Activated CD8-positive, alpha-beta T cell treated with anti-CD3 and anti-CD28 coated beads, Interleukin-2, amount 10 ng/mL, durations not matched to agents 7 days and 5 days (primary cell): ENCODE measurements around the gene SLC27A5. TPM values are rescaled to one million over a fixed set of nuclear protein-coding genes. Genes with fewer than 3 reads are reported as not detected.
A peak's percentile ranks its signal among the peaks of the same experiment; 100 is the strongest.
"Not testable (repeated sequence)": the region's sequence is repeated elsewhere in the genome, so short reads cannot be mapped to it uniquely, and the experiment has no call there.

Experiments
- ATAC-seq: fragments of 150-1000 bp; cut with Tn5 transposase; one replicate; pipeline ENCODE4 v1.10.0; 2021; ENCODE audit warnings: moderate library complexity
- CTCF ChIA-PET: fragments of 350-600 bp; sonication (Branson Sonifier 250); formaldehyde crosslinking; loops from one replicate; lab custom pipeline; 2021; ENCODE audit warnings: antibody characterized with exemption; lab: Charles Lee
- POLR2A ChIA-PET: fragments of 350-600 bp; sonication (Branson Sonifier 250); formaldehyde crosslinking; loops from one replicate; lab custom pipeline; 2021; ENCODE audit warnings: antibody characterized with exemption; lab: Charles Lee
- DNase-seq: peaks from one replicate; pipeline ENCODE4 v3.0.0-alpha.2; 2020
- H3K27ac Mint-ChIP-seq: one replicate; pipeline ENCODE4 v1.8.0; 2021; ENCODE audit warnings: mild to moderate bottlenecking, mixed read lengths
- H3K27me3 Mint-ChIP-seq: one replicate; pipeline ENCODE4 v1.8.0; 2021; ENCODE audit warnings: low read depth, mixed read lengths
- H3K36me3 Mint-ChIP-seq: one replicate; pipeline ENCODE4 v1.8.0; 2021; ENCODE audit warnings: low read depth, mixed read lengths
- H3K4me1 Mint-ChIP-seq: one replicate; pipeline ENCODE4 v1.8.0; 2021; ENCODE audit warnings: low read depth, mixed read lengths
- H3K4me3 Mint-ChIP-seq: one replicate; pipeline ENCODE4 v1.8.0; 2021; ENCODE audit warnings: mild to moderate bottlenecking, mixed read lengths
- H3K9me3 Mint-ChIP-seq: one replicate; pipeline ENCODE4 v1.8.0; 2022; ENCODE audit warnings: mixed read lengths; ENCODE audit not compliant: insufficient read depth
- total RNA-seq, 2 experiments: library from RNA; stranded (reverse); gene quantifications; one replicate each; pipeline ENCODE4 v1.2.3, GENCODE V29; 2021

SLC27A5 gene
- total RNA-seq, 2 experiments from 2014 or later: 12.2 to 14.4 TPM

DNA sequence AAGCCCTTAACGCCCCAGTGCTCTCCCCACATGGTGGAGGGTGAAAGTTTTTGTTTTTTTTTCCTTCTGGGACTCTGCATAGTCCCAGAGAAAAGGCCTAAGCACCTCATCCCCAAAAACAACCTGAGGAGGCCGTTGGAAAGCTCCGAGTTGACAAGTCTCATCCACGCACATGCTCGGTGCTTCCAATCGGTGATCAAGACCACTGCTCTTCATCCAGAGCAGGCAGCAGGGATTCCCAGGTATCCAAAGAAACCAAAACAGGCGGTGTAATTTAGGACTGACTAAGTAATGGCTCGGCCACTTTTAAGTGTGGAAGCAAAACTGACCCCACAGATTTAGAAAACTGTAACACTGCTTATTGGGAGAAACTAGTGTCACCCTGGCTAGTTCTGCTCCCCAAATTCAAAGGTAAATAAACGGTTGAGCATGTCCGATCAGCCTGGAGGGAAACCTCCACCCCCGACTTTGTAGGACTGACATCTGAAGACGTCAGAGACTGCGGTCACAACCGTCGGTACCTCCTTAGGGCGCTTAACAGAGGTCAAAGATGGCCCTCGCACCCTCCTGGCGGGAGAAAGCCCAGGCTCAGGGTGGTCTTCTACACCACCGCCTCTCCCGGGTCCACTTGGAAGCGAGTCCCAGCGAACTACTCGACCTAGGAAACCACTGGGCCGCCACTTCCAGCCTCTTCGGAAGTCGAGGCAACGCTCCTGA lies 36.6 kb downstream of the SLC27A5 start:
- Mint-ChIP-seq H3K36me3 (peaks cover 23% of the 10 kb centered on the region), H3K4me3 (peak overlapping the region; percentile 91), H3K27me3 (no peaks in the 10 kb centered on the region), H3K27ac (peak overlapping the region; percentile 100), H3K9me3 (no peaks in the 10 kb centered on the region), H3K4me1 (peaks cover 26% of the 10 kb centered on the region)
- ChIA-PET CTCF (interaction anchor here (0.7 to 3.7 kb wide), 3 partner anchors 38 to 106 kb away, joined by 3 to 12 read pairs (median 11); partner anchors contain the start of gene ZBTB45), POLR2A (interaction anchor here (0.6 to 1.7 kb wide), 3 partner anchors 39 to 292 kb away, joined by 3 to 5 read pairs (median 3); partner anchors contain the start of genes ZBTB45 and ZNF274)
- no peak for DNase-seq
- ATAC-seq: peak; percentile 17

DNA sequence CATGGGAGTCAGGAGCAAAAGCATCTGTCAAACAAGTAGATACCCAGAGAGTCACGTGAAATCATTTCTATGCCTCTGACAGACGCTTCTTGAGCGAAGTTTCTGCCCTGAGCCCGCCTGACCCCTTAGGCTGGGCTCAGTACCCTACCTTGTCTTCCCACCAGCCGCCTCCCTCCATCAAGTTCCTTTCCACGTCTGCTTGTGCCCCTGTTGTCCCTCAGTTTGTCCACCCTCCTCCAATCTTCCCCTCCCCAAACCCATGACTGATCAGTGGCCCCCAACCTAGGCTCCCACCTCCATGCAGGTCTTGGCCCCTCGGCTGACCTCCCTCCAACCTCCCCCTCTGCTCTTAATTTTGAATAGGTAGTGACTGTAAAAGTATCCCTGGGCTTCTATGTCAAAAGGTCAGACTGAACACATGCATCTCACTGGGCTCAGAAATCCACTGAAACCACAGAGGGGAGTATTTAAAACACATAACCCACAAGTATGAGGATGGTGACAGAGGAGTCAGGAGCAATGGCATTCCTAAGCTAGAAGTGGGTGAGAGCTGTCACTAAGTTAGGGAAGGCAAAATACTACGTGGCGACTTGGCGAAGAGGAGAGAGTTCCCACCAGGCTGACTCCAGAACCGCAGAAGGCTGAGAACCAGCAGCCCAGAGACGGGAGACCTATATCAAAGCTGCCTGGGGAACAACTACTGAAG lies 37.3 kb downstream of the SLC27A5 start:
- Mint-ChIP-seq H3K27me3 (no peaks in the 10 kb centered on the region), H3K36me3 (peaks cover 23% of the 10 kb centered on the region), H3K4me3 (peak overlapping the region; percentile 91), H3K4me1 (peaks cover 26% of the 10 kb centered on the region), H3K9me3 (no peaks in the 10 kb centered on the region), H3K27ac (peak overlapping the region; percentile 100)
- CTCF ChIA-PET: interaction anchor here (2.9 to 3.7 kb wide), 2 partner anchors 39 to 45 kb away, joined by 11 to 12 read pairs; partner anchors contain the start of gene ZBTB45
- ATAC-seq (no peak), DNase-seq (peak; percentile 19)
- POLR2A ChIA-PET: no interaction called here

- POLR2A ChIA-PET: no interaction called here
- H3K4me1 Mint-ChIP-seq: peaks cover 30% of the 10 kb centered on the region
- H3K9me3 Mint-ChIP-seq: no peaks in the 10 kb centered on the region
- H3K27me3 Mint-ChIP-seq: no peaks in the 10 kb centered on the region
- CTCF ChIA-PET: interaction anchor here (2.9 kb wide), 1 partner anchor 46 kb away, joined by 11 read pairs; the partner anchor contains the start of gene ZBTB45
- DNase-seq (no peak), ATAC-seq (no peak)
- no peak overlapping the region for H3K4me3 Mint-ChIP-seq
- H3K27ac Mint-ChIP-seq: no peak overlapping the region
- H3K36me3 Mint-ChIP-seq: peaks cover 23% of the 10 kb centered on the region
These were observed 38.0 kb downstream of the SLC27A5 start for GRCh38 chr19:58473775-58474174.

- Mint-ChIP-seq H3K27me3 (no peaks in the 10 kb centered on the region), H3K4me1 (peaks cover 39% of the 10 kb centered on the region), H3K9me3 (no peaks in the 10 kb centered on the region), H3K4me3 (no peak overlapping the region), H3K36me3 (peaks cover 23% of the 10 kb centered on the region), H3K27ac (no peak overlapping the region)
- ChIA-PET CTCF (no interaction called here), POLR2A (interaction anchor here (0.6 kb wide), 1 partner anchor 124 kb away, joined by 3 read pairs; no protein-coding TSS in a partner anchor)
- ATAC-seq (no peak), DNase-seq (no peak)
These were observed 40.1 kb downstream of the SLC27A5 start for GRCh38 chr19:58471736-58472135.

GRCh38 chr19:58470837-58471543 lies 40.8 kb downstream of the SLC27A5 start:
- ATAC-seq, H3K9me3 Mint-ChIP-seq, POLR2A ChIA-PET, H3K27ac Mint-ChIP-seq, H3K27me3 Mint-ChIP-seq, H3K4me3 Mint-ChIP-seq, CTCF ChIA-PET, DNase-seq: not testable (repeated sequence)
- Mint-ChIP-seq H3K36me3 (peaks cover 23% of the 10 kb centered on the region), H3K4me1 (peaks cover 40% of the 10 kb centered on the region)

- Mint-ChIP-seq H3K27ac (no peak overlapping the region), H3K4me1 (peaks cover 29% of the 10 kb centered on the region), H3K4me3 (no peak overlapping the region), H3K27me3 (peaks cover 2% of the 10 kb centered on the region), H3K9me3 (no peaks in the 10 kb centered on the region), H3K36me3 (peaks cover 23% of the 10 kb centered on the region)
- CTCF ChIA-PET: no interaction called here
- POLR2A ChIA-PET: no interaction called here
- ATAC-seq (no peak), DNase-seq (no peak)
These were observed 42.4 kb downstream of the SLC27A5 start for GRCh38 chr19:58469241-58470013.

DNA sequence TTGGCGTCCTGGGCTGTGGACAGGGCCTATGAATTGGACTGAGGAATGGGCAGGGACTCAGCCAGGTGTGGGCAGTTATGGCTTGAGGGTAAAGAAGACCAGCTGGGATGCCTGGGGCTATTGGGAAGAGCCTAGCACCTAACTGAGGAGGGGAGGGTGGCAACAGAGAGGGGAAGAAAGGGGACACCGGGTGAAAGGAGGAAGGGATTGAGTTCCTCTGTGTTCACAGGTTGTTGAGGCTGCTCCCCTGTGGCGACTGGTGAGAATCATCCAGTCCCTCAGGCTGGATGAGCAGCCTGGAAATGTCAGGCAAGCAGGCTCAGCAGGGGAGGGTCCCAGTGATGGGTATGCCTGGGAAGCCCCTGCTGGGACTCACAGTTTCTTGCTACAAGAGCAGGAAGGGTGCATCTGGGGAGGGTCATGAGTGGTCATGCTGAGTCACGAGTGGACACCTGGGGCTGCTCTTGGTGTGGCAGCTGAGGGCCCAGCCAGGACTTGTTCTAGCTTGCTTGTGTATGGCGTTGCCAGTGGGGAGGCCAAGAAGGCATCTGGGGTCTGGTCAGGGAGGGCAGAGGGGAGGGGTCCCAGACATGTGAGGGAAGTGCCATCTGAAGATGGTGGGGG lies 43.5 kb downstream of the SLC27A5 start:
- Mint-ChIP-seq H3K27ac (peak overlapping the region; percentile 60), H3K4me3 (peak overlapping the region; percentile 83), H3K9me3 (no peaks in the 10 kb centered on the region), H3K36me3 (peaks cover 21% of the 10 kb centered on the region), H3K27me3 (peaks cover 2% of the 10 kb centered on the region), H3K4me1 (peaks cover 22% of the 10 kb centered on the region)
- ChIA-PET POLR2A (interaction anchor here (0.6 kb wide), 1 partner anchor 1079 kb away, joined by 3 read pairs; the partner anchor contains the start of gene ZNF548), CTCF (no interaction called here)
- no peak for DNase-seq
- ATAC-seq: no peak

- ATAC-seq (peak; percentile 89), DNase-seq (peak; percentile 98)
- POLR2A ChIA-PET: interaction anchor here (0.6 to 1.2 kb wide), 3 partner anchors 77 to 88 kb away, joined by 3 read pairs; partner anchors contain the start of genes CHMP2A and TRIM28
These were observed 44.8 kb downstream of the SLC27A5 start, which contains the start of gene ZNF324 for GRCh38 chr19:58466760-58467589. Gene ZNF324, plus strand, starts transcription at chr19:58467080. Its CDS starts 2,106 bp downstream, at chr19:58469186.

DNA sequence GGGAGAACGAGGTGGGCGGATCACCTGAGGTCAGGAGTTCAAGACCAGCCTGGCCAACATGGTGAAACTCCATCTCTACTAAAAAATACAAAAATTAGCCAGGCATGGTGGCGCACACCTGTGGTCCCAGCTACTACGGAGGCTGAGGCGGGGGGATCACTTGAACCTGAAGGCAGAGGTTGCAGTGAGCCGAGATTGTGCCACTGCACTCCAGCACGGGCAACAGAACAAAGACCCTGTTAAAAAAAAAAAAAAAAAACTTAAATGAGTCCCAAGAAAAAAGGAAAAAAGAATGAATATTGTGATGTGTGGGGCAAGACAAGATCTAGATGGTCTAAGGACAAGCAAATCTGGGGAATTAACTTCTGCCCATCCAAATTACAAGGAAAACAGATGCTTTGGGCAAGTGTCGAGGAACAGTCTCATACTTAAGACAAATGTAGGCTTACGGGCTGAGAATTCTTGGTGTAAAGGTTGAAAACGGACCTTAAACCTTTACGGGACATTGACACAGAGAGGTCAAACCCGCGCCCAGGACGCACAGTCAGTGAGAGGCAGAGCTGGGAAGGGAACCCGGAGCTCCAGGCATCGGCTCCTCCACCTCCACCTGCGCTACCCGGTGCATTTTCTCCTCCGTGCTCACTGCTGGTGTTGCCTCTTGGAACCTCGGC lies 45.6 kb downstream of the SLC27A5 start:
- CTCF ChIA-PET: no interaction called here
- peak overlapping the region; percentile 76 for H3K27ac Mint-ChIP-seq

More at GRCh38 chr19:58466760-58467589, 44.8 kb downstream of the SLC27A5 start, which contains the start of gene ZNF324:
- Mint-ChIP-seq H3K27me3 (peaks cover 2% of the 10 kb centered on the region), H3K27ac (peak within 1 kb of the TSS; percentile 76), H3K4me1 (peaks cover 22% of the 10 kb centered on the region), H3K9me3 (no peaks in the 10 kb centered on the region), H3K36me3 (peaks cover 10% of the 10 kb centered on the region), H3K4me3 (peak within 1 kb of the TSS; percentile 83)
- CTCF ChIA-PET: no interaction called here

More for the DNA sequence above, 45.6 kb downstream of the SLC27A5 start:
- DNase-seq (no peak), ATAC-seq (peak; percentile 24)
- H3K36me3 Mint-ChIP-seq: peaks cover 10% of the 10 kb centered on the region
- no peaks in the 10 kb centered on the region for H3K9me3 Mint-ChIP-seq
- POLR2A ChIA-PET: interaction anchor here (0.6 to 1.2 kb wide), 2 partner anchors 77 to 79 kb away, joined by 3 read pairs; partner anchors contain the start of gene TRIM28
- H3K4me3 Mint-ChIP-seq: peak overlapping the region; percentile 83
- H3K27me3 Mint-ChIP-seq: peaks cover 2% of the 10 kb centered on the region
- H3K4me1 Mint-ChIP-seq: peaks cover 22% of the 10 kb centered on the region
